HepG2 (cell line): Measurements from ENCODE around the gene CKAP5.

ENCODE experiments used
- CEBPB ChIP-seq: IDR thresholded peaks from 2 replicates; pipeline ENCODE4 v1.6.1; 2011; ENCODE audit warnings: low read depth, low read length, improper control_type of control experiment, borderline replicate concordance
- CTCF ChIP-seq: sonication (generic); formaldehyde crosslinking; IDR thresholded peaks from 2 replicates; pipeline ENCODE4 v1.5.0; 2020; ENCODE audit warnings: mild to moderate bottlenecking, missing genetic modification reagents, moderate library complexity
- FOXA1 ChIP-seq, 2 experiments: fragments of 450-650 bp in 1 of 2; sonication (generic) in 1 of 2; formaldehyde crosslinking in 1 of 2; IDR thresholded peaks; 2 replicates each; pipeline versions ENCODE4 v1.4.0 to v1.6.1; 2016 to 2020; ENCODE audit warnings: missing genetic modification reagents in 1 of 2
- FOXJ3 ChIP-seq: sonication (generic); formaldehyde crosslinking; IDR thresholded peaks from 2 replicates; pipeline ENCODE4 v1.4.0; 2020; ENCODE audit warnings: missing genetic modification reagents, mild to moderate bottlenecking, borderline replicate concordance
- GABPA ChIP-seq, 2 experiments: IDR thresholded peaks; 2 replicates each; pipeline ENCODE4 v1.6.1; 2011 to 2016; ENCODE audit warnings: low read depth in 2 of 2, low read length in 1 of 2, missing biosample characterization in 1 of 2, missing genetic modification characterization in 1 of 2
- POLR2AphosphoS2 ChIP-seq: IDR thresholded peaks from 2 replicates; pipeline ENCODE4 v1.6.1; 2011; ENCODE audit warnings: low read depth, low read length, improper control_type of control experiment
- POLR2AphosphoS5 ChIP-seq: IDR thresholded peaks from 2 replicates; pipeline ENCODE4 v1.6.1; 2012; ENCODE audit warnings: low read depth, low read length
- SP1 ChIP-seq, 2 experiments: fragments of 450-650 bp in 1 of 2; sonication (generic) in 1 of 2; formaldehyde crosslinking in 1 of 2; IDR thresholded peaks; 2 replicates each; pipeline versions ENCODE4 v1.4.0 to v1.6.1; 2016 to 2020; ENCODE audit warnings: missing genetic modification reagents in 1 of 2
- THAP11 ChIP-seq: IDR thresholded peaks from 2 replicates; pipeline ENCODE4 v1.6.1; 2016; ENCODE audit warnings: missing biosample characterization, missing genetic modification reagents
- ZBTB42 ChIP-seq: sonication (generic); formaldehyde crosslinking; IDR thresholded peaks from 2 replicates; pipeline ENCODE4 v1.5.0; 2020; ENCODE audit warnings: mild to moderate bottlenecking, missing genetic modification reagents
- ZNF530 ChIP-seq: sonication (generic); formaldehyde crosslinking; IDR thresholded peaks from 2 replicates; pipeline ENCODE4 v1.5.0; 2020; ENCODE audit warnings: low read depth, mild to moderate bottlenecking, missing genetic modification reagents
- ZNF687 ChIP-seq: sonication (generic); formaldehyde crosslinking; IDR thresholded peaks from 2 replicates; pipeline ENCODE4 v1.5.1; 2020; ENCODE audit warnings: mild to moderate bottlenecking, missing genetic modification reagents, moderate library complexity

GRCh38 chr11:46837860-46838259 is 8.2 kb downstream of the CKAP5 start:
- TF ChIP-seq ZBTB42: no peak
- TF ChIP-seq FOXA1 (IDR thresholded peaks at IDR 0.05): no peak
- no peak for TF ChIP-seq FOXA1 (CRISPR knock-in tag; IDR thresholded peaks at IDR 0.05)
- TF ChIP-seq CTCF (CRISPR knock-in tag): no peak
- TF ChIP-seq POLR2AphosphoS2: no peak
- no peak for TF ChIP-seq THAP11
- no peak for TF ChIP-seq GABPA (IDR thresholded peaks at IDR 0.05; ENCODE audit: low read depth, low read length)
- TF ChIP-seq GABPA (CRISPR knock-in tag; IDR thresholded peaks at IDR 0.05; ENCODE audit: low read depth): no peak
- no peak for TF ChIP-seq POLR2AphosphoS5
- no peak for TF ChIP-seq SP1 (IDR thresholded peaks at IDR 0.05)
- TF ChIP-seq SP1 (CRISPR knock-in tag; IDR thresholded peaks at IDR 0.05): no peak
- TF ChIP-seq CEBPB: no peak
- TF ChIP-seq FOXJ3: no peak
- no peak for TF ChIP-seq ZNF530 (CRISPR knock-in tag)
- no peak for TF ChIP-seq ZNF687 (CRISPR knock-in tag)
